Transverse colon (tissue), 4 donors: ENCODE data around the gene DTWD1.

ENCODE experiments used
- CTCF ChIP-seq, 5 experiments: fragments of 200-600 bp in 3 of 5; fragments of 450-650 bp in 2 of 5; sonication (generic) in 3 of 5; IDR thresholded peaks; 1 replicate in 2 of 5; 2 replicates in 3 of 5; pipeline ENCODE4 v1.5.1; 2016 to 2017; ENCODE audit warnings: antibody characterized with exemption in 5 of 5, inconsistent platforms in 3 of 5, mild to moderate bottlenecking in 2 of 5, moderate library complexity in 1 of 5
- EP300 ChIP-seq: sonication (generic); formaldehyde crosslinking; IDR thresholded peaks from one replicate; pipeline ENCODE4 v1.6.1; 2017; ENCODE audit warnings: antibody characterized with exemption, low read depth
- POLR2AphosphoS5 ChIP-seq, 3 donors: sonication (generic); formaldehyde crosslinking; IDR thresholded peaks; one replicate each; pipeline ENCODE4 v1.6.1; 2016; ENCODE audit warnings: antibody characterized with exemption in 3 of 3

- TF ChIP-seq EP300 (no peak), CTCF (IDR thresholded peaks at IDR 0.05) (no peak), POLR2AphosphoS5 (IDR thresholded peaks at IDR 0.05) (no peak)
Observed at GRCh38 chr15:49619226-49619625, 1.6 kb upstream of the DTWD1 start.
